LoVo (cell line): ENCODE data around the gene SPSB1.
"Not testable (repeated sequence)": the region's sequence is repeated elsewhere in the genome, so short reads cannot be mapped to it uniquely, and the experiment has no call there.

Experiments
- DNase-seq: peaks from one replicate; pipeline ENCODE4 v3.0.0-alpha.2; 2016; ENCODE audit warnings: low spot score

SPSB1 gene

GRCh38 chr1:9368356-9368755 is 75.7 kb downstream of the SPSB1 start:
- DNase-seq: no peak

- no peak for DNase-seq
Measured at GRCh38 chr1:9369964-9370788, 77.5 kb downstream of the SPSB1 start.

GRCh38 chr1:9371391-9371935 is 78.8 kb downstream of the SPSB1 start:
- no peak for DNase-seq

DNA sequence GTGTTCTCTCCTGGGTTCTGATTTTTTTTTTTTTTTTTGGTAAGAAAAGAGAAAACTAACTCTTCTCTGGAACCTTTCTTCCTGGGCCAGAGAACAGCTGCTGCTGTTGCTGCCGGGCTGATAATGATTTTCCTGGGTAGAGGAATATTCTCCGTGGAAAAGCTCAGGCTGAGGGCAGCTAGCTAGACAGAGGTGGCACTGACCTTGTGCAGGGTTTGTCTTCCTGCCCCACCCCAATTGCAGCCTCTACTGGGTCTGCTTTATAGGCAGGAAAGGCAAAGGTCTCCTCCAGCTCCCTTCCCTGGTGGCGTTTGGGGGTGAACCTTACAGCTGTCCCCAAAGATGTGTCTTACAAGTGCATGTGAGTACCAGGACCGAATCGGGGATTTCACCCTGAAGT is 79.3 kb downstream of the SPSB1 start:
- no peak for DNase-seq

DNA sequence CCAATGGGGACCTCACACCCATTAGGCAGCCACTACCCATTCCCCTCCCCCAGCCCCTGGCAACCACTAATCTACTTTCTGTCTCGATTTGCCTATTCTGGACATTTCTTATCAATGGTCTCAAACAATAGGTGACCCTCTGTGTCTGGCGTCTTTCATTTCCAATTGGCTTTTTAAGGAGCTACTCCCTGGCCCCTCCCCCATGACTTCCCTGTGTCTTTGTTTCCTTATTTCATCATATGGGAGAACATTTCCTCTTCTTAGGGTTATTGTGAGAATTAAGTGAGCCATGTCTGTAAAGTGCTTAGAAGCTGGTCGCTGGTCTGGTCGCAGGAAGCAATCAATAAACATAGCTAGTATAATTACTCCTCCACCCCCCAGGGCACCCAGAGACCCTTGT is 80.9 kb downstream of the SPSB1 start:
- no peak for DNase-seq

DNA sequence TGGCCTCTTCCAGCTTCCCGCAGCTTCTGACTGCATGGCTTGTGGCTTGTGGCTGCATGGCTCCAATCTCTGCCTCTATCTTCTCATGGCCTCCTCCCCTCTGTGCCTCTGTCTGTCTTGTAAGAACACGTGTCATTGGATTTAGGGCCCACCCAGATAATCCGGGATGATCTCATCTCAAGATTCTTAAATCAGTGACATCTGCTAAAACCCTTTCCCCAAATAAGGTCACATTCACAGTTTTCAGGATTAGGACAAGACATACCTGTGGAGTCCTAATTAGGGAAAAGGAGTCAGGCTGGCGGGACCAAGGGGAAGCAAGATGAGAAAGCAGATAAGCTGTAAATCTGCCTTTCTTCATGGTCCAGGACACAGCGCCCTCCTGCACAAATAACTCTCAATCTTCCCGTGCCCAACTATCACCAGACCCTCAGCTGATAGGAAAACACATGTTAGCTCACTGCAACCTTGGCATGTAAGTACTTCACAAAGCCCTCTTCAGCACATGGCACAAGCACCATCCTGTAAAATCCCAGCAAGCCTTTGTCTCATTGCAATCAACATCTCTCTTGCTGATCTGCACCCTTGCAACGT is 82.2 kb downstream of the SPSB1 start:
- no peak for DNase-seq

- DNase-seq: no peak
Measured at GRCh38 chr1:9375912-9376311, 83.2 kb downstream of the SPSB1 start.

DNA sequence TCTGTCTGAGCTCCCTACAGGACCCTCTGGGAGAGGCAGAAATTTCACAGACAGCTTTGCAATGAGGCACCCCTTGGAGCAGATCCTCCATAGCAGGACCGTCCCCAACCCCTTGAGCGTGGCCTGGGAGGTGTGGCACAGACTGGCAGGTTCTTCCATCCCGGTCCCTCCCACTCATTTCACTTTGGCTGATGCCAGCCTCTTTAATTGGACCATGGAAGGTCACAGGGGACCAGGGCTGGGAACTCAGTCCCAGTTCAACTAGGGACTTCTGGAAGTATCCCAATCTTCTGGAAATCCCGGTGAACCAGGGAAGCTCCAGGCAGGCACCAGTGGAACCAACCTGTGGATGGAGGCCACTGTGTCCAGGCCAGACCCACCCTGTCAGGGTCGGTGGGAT is 83.7 kb downstream of the SPSB1 start:
- DNase-seq: no peak

GRCh38 chr1:9376886-9377333 is 84.2 kb downstream of the SPSB1 start:
- no peak for DNase-seq

DNA sequence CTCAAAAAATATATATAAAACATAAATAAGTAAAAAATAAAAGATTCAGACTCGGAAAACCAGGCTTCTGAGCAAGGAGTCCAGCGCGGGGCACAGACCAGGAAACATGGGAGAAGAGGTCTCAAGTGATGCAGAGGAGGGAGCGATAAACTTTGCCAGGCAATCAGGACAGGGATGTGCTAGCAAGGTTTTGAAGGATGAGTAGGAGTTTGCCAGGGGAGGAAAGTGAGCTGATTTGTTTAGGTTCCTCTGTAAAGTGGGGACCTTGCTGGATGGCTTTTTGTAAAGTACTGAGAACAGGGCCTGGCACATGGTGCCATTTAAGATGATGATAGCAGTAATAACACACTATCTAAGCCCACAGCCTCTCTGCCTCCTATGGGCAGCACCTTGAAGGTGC is 86.1 kb downstream of the SPSB1 start:
- no peak for DNase-seq

DNA sequence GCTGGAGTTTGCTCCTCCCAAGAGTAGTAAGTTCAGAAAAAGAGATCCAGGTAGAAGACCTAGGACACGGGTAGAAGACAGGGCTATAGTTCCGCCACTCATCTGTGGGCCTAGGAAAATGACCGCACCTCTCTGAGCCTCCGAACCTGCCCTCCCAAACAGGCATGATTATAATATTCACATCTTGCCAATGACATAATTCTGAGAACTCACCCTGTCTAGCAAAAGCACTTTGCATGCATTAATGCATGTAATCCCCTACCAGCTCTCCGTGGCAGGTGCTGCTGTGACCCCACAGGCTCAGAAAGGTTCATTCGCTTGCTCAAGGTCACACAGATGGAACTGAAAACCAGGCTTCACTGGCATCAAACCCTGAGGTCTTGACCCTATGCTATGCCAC is 88.0 kb downstream of the SPSB1 start:
- DNase-seq: no peak

- DNase-seq: no peak
Measured at GRCh38 chr1:9382643-9383491, 90.2 kb downstream of the SPSB1 start.

DNA sequence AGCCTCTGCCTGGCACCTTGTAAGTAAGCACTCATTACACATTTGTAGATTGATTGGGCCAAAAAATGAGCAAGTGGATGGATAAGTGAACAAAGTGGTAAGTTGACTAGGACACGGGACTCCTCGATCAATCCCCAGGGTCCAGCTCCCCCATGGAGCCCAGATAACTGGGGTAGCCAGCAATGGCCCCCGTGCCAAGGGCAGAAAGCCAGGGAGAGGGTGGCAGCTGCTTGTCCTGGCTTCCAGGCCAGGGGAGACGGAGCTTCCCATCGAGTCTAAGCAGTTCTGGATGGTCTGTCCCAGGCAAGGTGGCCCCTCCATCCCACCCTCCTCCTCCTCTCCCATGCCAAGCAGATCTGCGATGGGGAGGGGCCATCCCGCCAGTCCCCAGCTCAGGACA is 91.4 kb downstream of the SPSB1 start:
- DNase-seq: no peak

DNA sequence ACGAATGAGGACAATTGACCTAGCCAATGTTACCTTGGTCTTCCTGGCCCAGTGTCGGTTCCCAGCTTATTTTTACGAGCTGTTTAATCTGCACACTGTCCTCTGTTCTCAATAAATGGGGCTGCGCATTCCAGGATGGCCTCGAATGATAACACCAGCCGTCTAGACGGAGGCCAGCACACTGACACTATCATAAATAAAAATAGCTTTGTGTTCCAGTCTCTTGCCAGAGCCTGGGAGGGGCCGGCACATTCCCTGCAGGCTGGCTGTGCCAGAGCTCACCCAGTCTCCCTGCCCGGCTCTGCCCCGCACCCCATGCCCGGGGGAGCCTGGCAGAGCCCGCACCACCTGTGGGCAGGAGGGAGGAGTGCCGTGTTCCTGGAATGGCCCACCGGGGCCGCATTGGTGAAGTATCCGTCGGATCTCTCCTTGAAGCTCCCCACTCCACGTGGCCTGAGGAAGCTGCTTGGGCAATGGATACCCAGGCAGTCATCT is 92.1 kb downstream of the SPSB1 start:
- no peak for DNase-seq

DNA sequence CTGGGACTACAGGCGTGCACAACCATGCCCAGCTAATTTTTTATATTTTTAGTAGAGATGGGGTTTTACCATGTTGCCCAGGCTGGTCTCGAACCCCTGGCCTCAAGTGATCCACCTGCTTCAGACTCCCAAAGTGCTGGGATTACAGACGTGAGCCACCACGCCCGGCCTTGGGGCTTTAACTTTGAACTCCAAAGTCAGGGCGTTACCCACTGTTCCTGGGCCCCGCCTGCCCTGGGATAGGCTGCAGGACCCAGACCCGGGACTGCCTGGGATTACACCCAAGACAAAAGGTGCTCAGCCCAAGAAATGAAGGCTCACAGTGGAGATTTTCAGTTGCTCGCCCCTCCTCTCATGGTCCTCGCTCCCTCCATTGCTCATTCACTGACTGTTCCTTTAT is 92.7 kb downstream of the SPSB1 start:
- not testable (repeated sequence) for DNase-seq

DNA sequence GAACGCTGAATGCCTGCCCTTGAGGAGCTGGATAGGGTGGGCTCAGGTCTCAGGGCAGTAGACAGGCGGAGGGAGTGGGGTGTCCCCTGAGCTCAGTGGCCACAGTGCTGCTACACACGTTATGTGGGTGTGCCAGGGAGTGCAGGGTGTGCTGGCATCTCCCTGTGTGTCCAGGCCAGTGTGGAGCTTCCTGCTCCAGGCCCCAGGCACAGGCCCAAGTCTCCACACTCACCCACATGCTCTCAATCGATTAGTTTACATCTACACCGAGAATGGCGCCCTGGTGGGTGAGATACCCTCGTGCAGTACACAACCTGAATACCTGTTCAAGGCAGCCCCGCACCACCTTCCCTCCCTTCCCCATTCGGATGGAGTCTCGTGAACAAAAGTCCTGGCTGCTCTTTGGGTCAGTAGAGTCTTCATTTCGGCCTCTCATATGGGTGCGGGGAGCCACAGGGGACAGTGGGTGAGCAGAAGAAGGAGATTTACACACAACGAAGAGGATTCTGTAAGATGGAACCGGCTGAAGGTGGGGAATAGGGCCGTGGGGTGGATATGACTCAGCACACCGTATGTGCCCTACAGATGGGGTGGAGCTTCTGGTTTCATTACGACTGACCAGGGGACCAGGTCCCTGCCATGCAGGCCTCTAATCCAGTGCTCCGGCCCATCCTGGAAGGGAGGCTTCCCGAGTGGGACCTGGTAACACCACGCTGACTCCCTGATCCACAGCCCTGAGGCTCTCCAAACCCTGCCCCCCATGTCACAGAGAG is 93.3 kb downstream of the SPSB1 start:
- no peak for DNase-seq

GRCh38 chr1:9388335-9389180 is 95.9 kb downstream of the SPSB1 start:
- peak; percentile 37 for DNase-seq

DNA sequence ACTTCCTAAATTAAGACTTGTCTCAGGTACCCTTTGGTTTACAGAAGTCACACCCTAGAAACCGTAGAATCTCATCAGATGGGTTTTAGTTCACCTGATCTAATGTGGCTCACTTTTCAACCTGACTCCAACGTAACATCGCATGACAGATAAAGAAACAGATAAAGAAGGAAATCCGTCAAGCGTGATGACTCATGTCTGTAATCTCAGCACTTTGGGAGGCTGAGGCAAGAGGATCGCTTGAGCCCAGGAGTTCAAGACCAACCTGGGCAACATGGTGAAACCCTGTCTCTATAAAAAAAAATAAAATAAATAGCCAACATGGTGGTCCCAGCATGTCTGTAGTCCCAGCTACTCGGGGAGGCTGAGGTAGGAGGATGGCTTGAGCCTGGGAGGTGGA is 97.3 kb downstream of the SPSB1 start:
- DNase-seq: no peak

DNA sequence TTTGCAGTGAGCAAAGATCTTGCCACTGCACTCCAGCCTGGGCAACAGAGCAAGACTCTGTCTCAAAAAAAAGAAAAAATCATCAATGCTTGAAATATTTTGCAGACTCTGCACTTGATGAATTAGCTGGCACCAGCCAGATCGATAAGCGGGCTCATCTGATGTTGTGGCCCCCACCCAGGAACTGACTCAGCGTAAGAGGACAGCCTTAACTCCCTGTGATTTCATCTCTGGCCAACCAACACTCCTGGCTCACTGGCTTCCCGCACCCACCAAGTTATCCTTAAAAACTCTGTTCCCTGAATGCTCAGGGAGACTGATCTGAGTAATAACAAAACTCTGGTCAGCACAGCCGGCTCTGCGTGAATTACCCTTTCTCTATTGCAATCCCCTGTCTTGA is 98.9 kb downstream of the SPSB1 start:
- DNase-seq: no peak

GRCh38 chr1:9394010-9394409 is 101.3 kb downstream of the SPSB1 start:
- DNase-seq: no peak

GRCh38 chr1:9395018-9395417 is 102.3 kb downstream of the SPSB1 start:
- no peak for DNase-seq
